ENCODE data around the gene NDUFA9.

DNA sequence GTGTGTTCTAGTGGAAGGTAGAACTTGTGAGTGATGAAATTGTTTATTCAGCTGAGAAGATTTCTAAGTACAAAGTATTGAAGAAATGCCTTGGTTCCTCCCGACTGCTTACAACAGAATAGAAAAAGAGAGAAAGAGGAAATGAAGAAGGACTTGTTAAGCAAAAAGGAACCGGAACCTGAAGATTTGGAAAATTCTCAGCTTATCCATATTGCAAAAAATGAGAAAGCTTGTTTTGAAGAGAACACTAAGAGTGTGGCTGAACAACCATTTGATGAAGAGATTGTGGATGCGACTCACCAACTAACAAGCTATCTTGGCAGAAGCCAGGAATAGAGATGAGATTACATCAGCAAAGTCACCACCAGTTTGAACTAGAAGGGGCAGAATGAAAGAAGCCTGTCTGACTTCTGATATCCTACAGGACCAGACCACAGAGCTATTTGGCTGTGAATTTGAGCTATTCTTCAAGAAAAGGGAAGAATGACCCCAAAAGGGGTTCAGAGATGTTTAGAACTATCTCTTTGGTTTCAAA lies 15.1 kb downstream of the NDUFA9 start:
- TF ChIP-seq, protein P1, sequence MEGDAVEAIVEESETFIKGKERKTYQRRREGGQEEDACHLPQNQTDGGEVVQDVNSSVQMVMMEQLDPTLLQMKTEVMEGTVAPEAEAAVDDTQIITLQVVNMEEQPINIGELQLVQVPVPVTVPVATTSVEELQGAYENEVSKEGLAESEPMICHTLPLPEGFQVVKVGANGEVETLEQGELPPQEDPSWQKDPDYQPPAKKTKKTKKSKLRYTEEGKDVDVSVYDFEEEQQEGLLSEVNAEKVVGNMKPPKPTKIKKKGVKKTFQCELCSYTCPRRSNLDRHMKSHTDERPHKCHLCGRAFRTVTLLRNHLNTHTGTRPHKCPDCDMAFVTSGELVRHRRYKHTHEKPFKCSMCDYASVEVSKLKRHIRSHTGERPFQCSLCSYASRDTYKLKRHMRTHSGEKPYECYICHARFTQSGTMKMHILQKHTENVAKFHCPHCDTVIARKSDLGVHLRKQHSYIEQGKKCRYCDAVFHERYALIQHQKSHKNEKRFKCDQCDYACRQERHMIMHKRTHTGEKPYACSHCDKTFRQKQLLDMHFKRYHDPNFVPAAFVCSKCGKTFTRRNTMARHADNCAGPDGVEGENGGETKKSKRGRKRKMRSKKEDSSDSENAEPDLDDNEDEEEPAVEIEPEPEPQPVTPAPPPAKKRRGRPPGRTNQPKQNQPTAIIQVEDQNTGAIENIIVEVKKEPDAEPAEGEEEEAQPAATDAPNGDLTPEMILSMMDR (IDR thresholded peaks at IDR 0.05; ENCODE audit: low read length): no peak
- TF ChIP-seq EZH2 (IDR thresholded peaks at IDR 0.05; ENCODE audit: borderline replicate concordance, low read length): no peak
